Activated naive CD4-positive, alpha-beta T cell treated with anti-CD3 and anti-CD28 coated beads, Interleukin-2, amount 50 U/mL, for 72 hours (primary cell): ENCODE data around the gene ZFAND2A. TPM values are rescaled to one million over a fixed set of nuclear protein-coding genes. Genes with fewer than 3 reads are reported as not detected.
"Not testable (repeated sequence)": the region's sequence is repeated elsewhere in the genome, so short reads cannot be mapped to it uniquely, and the experiment has no call there.

Experiments used
- ATAC-seq, 2 donors: fragments of 150-1000 bp; cut with Tn5 transposase; 2 replicates each; pipeline ENCODE4 v1.10.0; 2021; ENCODE audit warnings: mild to moderate bottlenecking in 2 of 2, moderate library complexity in 2 of 2
- DNase-seq, 2 donors: peaks; one replicate each; pipeline ENCODE4 v3.0.0; 2021 to 2022; ENCODE audit warnings: low spot score in 2 of 2
- H3K27ac Mint-ChIP-seq, 2 donors: one replicate each; pipeline ENCODE4 v1.8.0; 2022; ENCODE audit warnings: mild to moderate bottlenecking in 2 of 2, mixed read lengths in 2 of 2
- H3K36me3 Mint-ChIP-seq, 2 donors: one replicate each; pipeline ENCODE4 v1.8.0; 2022; ENCODE audit warnings: mixed read lengths in 2 of 2
- H3K9me3 Mint-ChIP-seq, 2 donors: one replicate each; pipeline ENCODE4 v1.8.0; 2022; ENCODE audit warnings: mixed read lengths in 2 of 2
- total RNA-seq, 2 donors: library from RNA; stranded (reverse); gene quantifications; one replicate each; pipeline ENCODE4 v1.2.3, GENCODE V29; 2022

Gene ZFAND2A
- total RNA-seq, 2 donors from 2014 or later: 27.6 to 29.8 TPM

DNA sequence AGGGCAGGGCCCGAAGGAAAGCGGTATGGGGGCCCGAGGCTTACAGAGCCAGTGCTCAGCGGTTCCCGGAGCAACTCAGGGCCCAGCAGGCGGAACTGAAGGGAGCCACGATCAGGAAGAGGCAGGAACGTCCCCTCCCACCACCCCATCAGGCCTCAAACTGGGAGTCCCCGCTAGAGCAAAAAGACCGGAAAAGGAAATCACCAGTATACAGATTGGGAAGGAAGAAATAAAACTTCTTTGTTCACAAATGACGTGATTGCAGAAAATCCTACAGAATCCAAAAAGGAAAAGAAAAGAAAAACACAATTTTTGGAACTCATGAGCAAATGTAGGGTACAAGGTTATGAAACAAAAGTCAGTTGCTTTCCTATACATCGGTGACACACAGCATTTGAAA, 21.6 kb upstream of the ZFAND2A start:
- H3K9me3 Mint-ChIP-seq: no peaks in the 10 kb centered on the region
- no peak overlapping the region for H3K27ac Mint-ChIP-seq
- no peaks in the 10 kb centered on the region for H3K36me3 Mint-ChIP-seq
- ATAC-seq (no peak), DNase-seq (no peak)

- ATAC-seq (no peak), DNase-seq (no peak)
- Mint-ChIP-seq H3K36me3 (no peaks in the 10 kb centered on the region), H3K27ac (no peak overlapping the region), H3K9me3 (no peaks in the 10 kb centered on the region)
Observed at GRCh38 chr7:1181031-1181430, 21.0 kb upstream of the ZFAND2A start.

- peak; percentile 64 to 65 for ATAC-seq
- DNase-seq: peak; percentile 81 to 96
- H3K9me3 Mint-ChIP-seq: no peaks in the 10 kb centered on the region
- H3K36me3 Mint-ChIP-seq: no peaks in the 10 kb centered on the region
- peak overlapping the region; percentile 62 to 88 for H3K27ac Mint-ChIP-seq
Observed at GRCh38 chr7:1176891-1177373, 16.9 kb upstream of the ZFAND2A start.

GRCh38 chr7:1175967-1176851, 16.2 kb upstream of the ZFAND2A start:
- ATAC-seq (peak; percentile 73 to 83), DNase-seq (peak; percentile 87 to 96)
- Mint-ChIP-seq H3K36me3 (no peaks in the 10 kb centered on the region), H3K27ac (peak overlapping the region in 1 of 2 donors; percentile 88), H3K9me3 (no peaks in the 10 kb centered on the region)

GRCh38 chr7:1175597-1175966, 15.6 kb upstream of the ZFAND2A start:
- DNase-seq (no peak), ATAC-seq (no peak)
- Mint-ChIP-seq H3K36me3 (no peaks in the 10 kb centered on the region), H3K9me3 (no peaks in the 10 kb centered on the region), H3K27ac (peak overlapping the region in 1 of 2 donors; percentile 88)

- Mint-ChIP-seq H3K27ac (peak overlapping the region in 1 of 2 donors; percentile 88), H3K36me3 (no peaks in the 10 kb centered on the region), H3K9me3 (no peaks in the 10 kb centered on the region)
- no peak for ATAC-seq
- DNase-seq: no peak
Observed at GRCh38 chr7:1174881-1175596, 15.0 kb upstream of the ZFAND2A start.

DNA sequence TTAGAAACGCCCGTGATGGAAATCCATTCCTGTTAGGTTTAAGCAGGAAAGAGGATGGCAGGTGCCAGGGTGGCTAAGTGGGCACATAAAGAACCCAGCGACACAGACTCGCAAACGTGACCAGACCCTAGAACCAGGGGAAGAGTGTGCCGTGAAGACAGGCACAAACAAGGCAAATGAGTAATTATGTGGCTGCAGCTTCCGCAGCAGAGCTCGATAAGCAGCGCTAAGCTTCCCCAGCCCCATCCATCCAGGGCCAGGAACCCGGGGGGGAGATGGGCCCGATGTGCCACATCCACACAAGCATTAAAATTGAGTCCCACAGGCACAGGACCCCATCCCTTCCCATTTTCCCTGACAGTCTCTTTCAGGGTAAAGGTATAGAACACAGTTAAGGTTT, 14.0 kb upstream of the ZFAND2A start:
- H3K9me3 Mint-ChIP-seq: no peaks in the 10 kb centered on the region
- H3K27ac Mint-ChIP-seq: no peak overlapping the region
- H3K36me3 Mint-ChIP-seq: peaks cover 0 to 9% of the 10 kb centered on the region in 2 donors
- DNase-seq (no peak), ATAC-seq (no peak)

- no peak overlapping the region for H3K27ac Mint-ChIP-seq
- ATAC-seq (no peak), DNase-seq (no peak)
- H3K36me3 Mint-ChIP-seq: peaks cover 0 to 9% of the 10 kb centered on the region in 2 donors
- no peaks in the 10 kb centered on the region for H3K9me3 Mint-ChIP-seq
Observed at GRCh38 chr7:1172666-1173523, 12.9 kb upstream of the ZFAND2A start.

DNA sequence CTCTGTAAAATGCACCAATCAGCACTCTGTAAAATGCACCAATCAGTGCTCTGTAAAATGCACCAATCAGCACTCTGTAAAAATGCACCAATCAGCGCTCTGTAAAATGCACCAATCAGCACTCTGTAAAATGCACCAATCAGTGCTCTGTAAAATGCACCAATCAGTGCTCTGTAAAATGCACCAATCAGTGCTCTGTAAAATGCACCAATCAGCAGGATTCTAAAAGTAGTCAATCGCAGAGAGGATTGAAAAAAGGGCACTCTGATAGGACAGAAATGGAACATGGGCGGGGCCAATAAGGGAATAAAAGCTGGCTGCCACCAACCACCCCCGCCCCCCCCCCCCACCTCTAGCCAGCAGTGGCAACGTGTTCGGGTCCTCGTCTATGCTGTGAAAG, 11.5 kb upstream of the ZFAND2A start:
- H3K27ac Mint-ChIP-seq, ATAC-seq, H3K36me3 Mint-ChIP-seq, DNase-seq, H3K9me3 Mint-ChIP-seq: not testable (repeated sequence)

- Mint-ChIP-seq H3K36me3 (peaks cover 0 to 9% of the 10 kb centered on the region in 2 donors), H3K27ac (no peak overlapping the region), H3K9me3 (no peaks in the 10 kb centered on the region)
- no peak for ATAC-seq
- DNase-seq: no peak
Observed at GRCh38 chr7:1170741-1171501, 10.9 kb upstream of the ZFAND2A start.

DNA sequence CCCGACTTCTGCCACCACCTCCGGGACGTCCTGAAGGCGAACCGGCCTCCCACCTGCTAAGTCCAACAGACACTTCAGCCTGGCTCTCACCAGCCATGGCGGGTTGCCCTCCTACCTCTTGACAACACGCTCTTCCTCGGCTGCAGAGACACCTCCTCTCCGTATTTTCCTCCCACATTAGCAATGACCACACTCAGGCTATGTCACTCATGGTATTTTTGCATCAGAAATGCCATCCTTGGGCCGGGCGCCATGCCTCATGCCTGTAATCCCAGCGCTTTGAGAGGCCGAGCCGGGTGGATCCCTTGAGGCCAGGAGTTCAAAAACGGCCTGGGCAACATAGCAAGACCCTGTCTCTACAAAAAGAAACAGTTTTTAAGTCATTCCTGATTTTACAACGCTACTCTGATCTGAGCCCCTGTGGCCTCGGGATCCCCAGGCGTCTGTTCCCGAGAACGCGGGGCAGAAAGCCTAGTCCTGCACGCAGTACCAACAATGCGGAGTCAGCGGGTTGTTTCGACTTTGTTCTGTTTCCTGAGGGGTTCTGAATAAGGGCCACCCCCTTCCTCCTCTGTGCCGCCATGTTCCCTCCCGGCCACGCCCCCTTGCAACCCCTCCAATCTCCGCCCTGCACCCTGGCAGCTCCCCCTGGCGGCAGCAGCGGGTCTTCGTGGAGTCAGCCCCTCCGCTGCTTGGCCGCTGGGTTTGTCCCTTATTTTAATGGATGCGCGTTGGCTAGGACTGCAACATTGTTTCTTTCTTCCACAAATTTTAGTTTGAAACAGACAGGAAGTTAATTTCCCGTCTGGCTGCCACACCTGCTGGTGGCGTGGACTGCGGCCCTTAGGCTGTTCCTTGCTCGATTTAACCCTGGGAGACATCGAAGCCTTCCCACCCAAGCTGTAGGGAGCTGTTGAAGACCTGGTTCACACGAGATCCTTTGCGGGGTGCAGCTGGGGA, 9.7 kb upstream of the ZFAND2A start:
- Mint-ChIP-seq H3K36me3 (peaks cover 0 to 9% of the 10 kb centered on the region in 2 donors), H3K9me3 (no peaks in the 10 kb centered on the region), H3K27ac (peak overlapping the region; percentile 95 to 96)
- ATAC-seq: peak; percentile 97 to 99
- DNase-seq: peak; percentile 88 to 99

GRCh38 chr7:1168422-1168821, 8.4 kb upstream of the ZFAND2A start:
- H3K27ac Mint-ChIP-seq: no peak overlapping the region
- no peaks in the 10 kb centered on the region for H3K9me3 Mint-ChIP-seq
- DNase-seq: no peak
- H3K36me3 Mint-ChIP-seq: peaks cover 0 to 9% of the 10 kb centered on the region in 2 donors
- ATAC-seq: no peak

GRCh38 chr7:1164436-1164835, 4.4 kb upstream of the ZFAND2A start:
- peaks cover 0 to 10% of the 10 kb centered on the region in 2 donors for H3K36me3 Mint-ChIP-seq
- no peak for ATAC-seq
- H3K27ac Mint-ChIP-seq: no peak overlapping the region
- H3K9me3 Mint-ChIP-seq: no peaks in the 10 kb centered on the region
- DNase-seq: no peak

GRCh38 chr7:1163121-1163520, 3.1 kb upstream of the ZFAND2A start:
- Mint-ChIP-seq H3K27ac (no peak overlapping the region), H3K36me3 (peaks cover 5 to 6% of the 10 kb centered on the region in 2 donors), H3K9me3 (no peaks in the 10 kb centered on the region)
- ATAC-seq: no peak
- no peak for DNase-seq

DNA sequence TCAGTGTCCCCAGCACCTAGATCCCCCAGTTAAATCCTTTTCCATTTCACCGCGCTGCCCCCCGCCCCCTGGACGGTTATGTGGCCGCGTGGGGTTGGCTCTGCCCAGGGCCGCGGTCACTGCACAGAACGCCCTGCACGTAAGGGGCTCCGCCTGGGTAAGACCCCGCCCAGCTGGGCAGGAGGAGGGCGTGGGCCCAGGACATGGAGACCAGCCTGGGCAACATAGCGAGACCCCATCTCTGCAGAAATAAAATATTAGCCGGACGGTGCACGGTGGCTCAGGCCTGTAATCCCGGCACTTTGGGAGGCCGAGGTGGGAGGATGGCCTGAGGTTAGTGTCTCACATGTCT, 650 bp upstream of the ZFAND2A start:
- Mint-ChIP-seq H3K27ac (peak overlapping the region; percentile 84 to 92), H3K9me3 (no peaks in the 10 kb centered on the region), H3K36me3 (peaks cover 5 to 6% of the 10 kb centered on the region in 2 donors)
- DNase-seq: no peak
- ATAC-seq: peak in 1 of 2 donors; percentile 17
